WERI-Rb-1 (cell line): Measurements from ENCODE around the gene FBXO38.
A peak's percentile ranks its signal among the peaks of the same experiment; 100 is the strongest.

Experiments used
- DNase-seq: peaks from one replicate; pipeline ENCODE4 v3.0.0-alpha.2; 2020
- H3K27ac ChIP-seq: fragments of 250-450 bp; sonication (Bioruptor Pico); 2 replicates; pipeline ENCODE4 v1.5.1; 2020; ENCODE audit warnings: mild to moderate bottlenecking, moderate library complexity
- H3K27me3 ChIP-seq: fragments of 250-450 bp; sonication (Bioruptor Pico); 2 replicates; pipeline ENCODE4 v1.5.1; 2021; ENCODE audit warnings: mild to moderate bottlenecking, low read depth, moderate library complexity; ENCODE audit not compliant: insufficient read depth, severe bottlenecking
- H3K36me3 ChIP-seq: fragments of 250-450 bp; sonication (Bioruptor Pico); 2 replicates; pipeline ENCODE4 v1.5.1; 2020; ENCODE audit warnings: mild to moderate bottlenecking, moderate library complexity
- H3K4me3 ChIP-seq: 2 replicates; pipeline ENCODE4 v1.5.1; 2011; ENCODE audit warnings: low read depth, mild to moderate bottlenecking, control low read depth, low read length
- H3K9me3 ChIP-seq: fragments of 250-450 bp; sonication (Bioruptor Pico); 2 replicates; pipeline ENCODE4 v1.5.1; 2021; ENCODE audit warnings: mild to moderate bottlenecking, moderate library complexity; ENCODE audit not compliant: severe bottlenecking
- TF ChIP-seq, protein P1 (sequence below): IDR thresholded peaks from 2 replicates; pipeline ENCODE4 v1.5.1; 2011; ENCODE audit warnings: low read depth, mild to moderate bottlenecking, control low read depth, inconsistent platforms, low read length

FBXO38 gene

GRCh38 chr5:148372166-148372725, 11.5 kb upstream of the FBXO38 start:
- DNase-seq: no peak
- H3K9me3 ChIP-seq: peaks cover 13% of the 10 kb centered on the region
- H3K27me3 ChIP-seq: no peaks in the 10 kb centered on the region
- no peak overlapping the region for H3K4me3 ChIP-seq
- TF ChIP-seq, protein P1, sequence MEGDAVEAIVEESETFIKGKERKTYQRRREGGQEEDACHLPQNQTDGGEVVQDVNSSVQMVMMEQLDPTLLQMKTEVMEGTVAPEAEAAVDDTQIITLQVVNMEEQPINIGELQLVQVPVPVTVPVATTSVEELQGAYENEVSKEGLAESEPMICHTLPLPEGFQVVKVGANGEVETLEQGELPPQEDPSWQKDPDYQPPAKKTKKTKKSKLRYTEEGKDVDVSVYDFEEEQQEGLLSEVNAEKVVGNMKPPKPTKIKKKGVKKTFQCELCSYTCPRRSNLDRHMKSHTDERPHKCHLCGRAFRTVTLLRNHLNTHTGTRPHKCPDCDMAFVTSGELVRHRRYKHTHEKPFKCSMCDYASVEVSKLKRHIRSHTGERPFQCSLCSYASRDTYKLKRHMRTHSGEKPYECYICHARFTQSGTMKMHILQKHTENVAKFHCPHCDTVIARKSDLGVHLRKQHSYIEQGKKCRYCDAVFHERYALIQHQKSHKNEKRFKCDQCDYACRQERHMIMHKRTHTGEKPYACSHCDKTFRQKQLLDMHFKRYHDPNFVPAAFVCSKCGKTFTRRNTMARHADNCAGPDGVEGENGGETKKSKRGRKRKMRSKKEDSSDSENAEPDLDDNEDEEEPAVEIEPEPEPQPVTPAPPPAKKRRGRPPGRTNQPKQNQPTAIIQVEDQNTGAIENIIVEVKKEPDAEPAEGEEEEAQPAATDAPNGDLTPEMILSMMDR: no peak
- no peaks in the 10 kb centered on the region for H3K36me3 ChIP-seq
- H3K27ac ChIP-seq: peak overlapping the region; percentile 8

GRCh38 chr5:148372893-148373292, 10.9 kb upstream of the FBXO38 start:
- DNase-seq: peak; percentile 71
- TF ChIP-seq, protein P1: no peak
- no peaks in the 10 kb centered on the region for H3K36me3 ChIP-seq
- H3K27ac ChIP-seq: peak overlapping the region; percentile 10; the same call in 1 of the 2 replicates
- H3K27me3 ChIP-seq: no peaks in the 10 kb centered on the region
- H3K9me3 ChIP-seq: peaks cover 13% of the 10 kb centered on the region
- no peak overlapping the region for H3K4me3 ChIP-seq

DNA sequence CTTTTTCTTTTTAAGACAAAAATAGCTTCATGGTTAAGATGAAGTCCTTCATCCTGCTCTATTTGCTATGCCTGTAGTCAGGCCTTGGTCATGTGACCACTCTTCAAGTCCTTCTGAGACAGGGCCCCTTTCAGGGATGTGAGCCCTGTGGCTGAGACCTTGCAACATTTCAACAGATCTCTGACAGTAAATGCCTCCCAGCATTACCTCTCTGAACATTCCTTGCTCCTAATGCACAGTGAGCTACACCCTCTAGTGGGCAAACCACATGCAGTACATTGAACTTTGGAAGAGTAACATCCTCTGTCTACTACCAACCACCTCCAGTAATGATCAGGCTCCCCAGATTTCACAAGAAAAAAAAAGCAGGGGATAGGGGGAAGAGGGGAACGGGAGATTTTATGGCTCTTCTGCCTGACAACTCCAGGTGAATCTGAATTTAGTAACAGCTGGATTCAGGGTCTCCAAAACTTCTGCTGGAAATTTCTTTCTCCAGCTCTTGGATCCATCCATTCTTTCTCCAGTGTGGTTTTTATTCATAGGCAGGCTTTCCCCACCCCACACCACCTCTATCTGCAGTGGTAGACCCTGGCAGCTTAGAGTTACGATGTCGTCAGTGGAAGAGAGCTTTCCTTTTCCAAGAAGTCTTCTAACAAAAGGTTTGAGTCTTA, 8.9 kb upstream of the FBXO38 start:
- Histone ChIP-seq H3K4me3 (no peak overlapping the region), H3K36me3 (no peaks in the 10 kb centered on the region), H3K9me3 (no peaks in the 10 kb centered on the region), H3K27ac (no peak overlapping the region), H3K27me3 (no peaks in the 10 kb centered on the region)
- TF ChIP-seq, protein P1: peak; percentile 83
- peak; percentile 72 for DNase-seq

DNA sequence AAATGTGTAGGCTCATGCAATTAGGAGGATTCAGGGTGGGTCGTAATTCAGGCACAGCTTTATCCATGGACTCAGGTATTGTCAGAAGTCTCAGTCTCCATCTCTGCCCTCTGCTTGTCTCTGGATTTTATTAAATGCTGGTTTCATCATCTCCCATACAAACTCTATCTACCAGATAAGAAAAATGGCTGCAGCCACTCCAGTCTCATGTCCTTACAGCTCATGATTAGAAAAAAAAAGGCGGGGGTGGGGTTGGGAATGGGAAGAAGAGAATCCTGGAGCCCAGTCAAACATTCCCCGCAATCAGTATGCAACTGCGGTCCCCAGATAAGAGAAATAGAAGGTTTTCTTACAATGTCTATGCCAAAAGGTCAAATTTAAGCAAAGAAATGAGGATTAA, 7.6 kb upstream of the FBXO38 start:
- TF ChIP-seq, protein P1: no peak
- Histone ChIP-seq H3K4me3 (no peak overlapping the region), H3K9me3 (no peaks in the 10 kb centered on the region), H3K36me3 (no peaks in the 10 kb centered on the region), H3K27me3 (no peaks in the 10 kb centered on the region), H3K27ac (no peak overlapping the region)
- no peak for DNase-seq

DNA sequence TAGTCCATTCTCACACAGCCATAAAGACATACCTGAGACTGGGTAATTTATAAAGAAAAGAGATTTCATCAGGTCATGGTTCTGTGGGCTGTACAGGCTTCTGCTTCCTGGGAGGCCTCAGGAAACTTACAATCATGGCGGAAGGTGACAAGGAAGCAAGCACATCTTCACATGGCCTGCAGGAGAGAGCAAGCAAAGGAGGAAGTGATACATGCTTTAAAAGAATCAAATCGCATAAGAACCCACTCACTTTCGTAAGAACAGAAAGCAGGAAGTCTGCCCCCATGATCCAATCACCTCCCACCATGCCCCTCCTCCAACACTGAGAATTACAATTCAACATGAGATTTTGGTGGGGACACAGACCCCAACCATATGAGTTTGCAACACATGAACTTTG, 5.1 kb upstream of the FBXO38 start:
- TF ChIP-seq, protein P1: no peak
- H3K36me3 ChIP-seq: no peaks in the 10 kb centered on the region
- no peak for DNase-seq
- H3K4me3 ChIP-seq: no peak overlapping the region
- H3K9me3 ChIP-seq: no peaks in the 10 kb centered on the region
- no peaks in the 10 kb centered on the region for H3K27me3 ChIP-seq
- no peak overlapping the region for H3K27ac ChIP-seq
